ENCODE results near the gene RTN4IP1. TPM values are rescaled to one million over a fixed set of nuclear protein-coding genes. Genes with fewer than 3 reads are reported as not detected.

RTN4IP1 gene
- total RNA-seq = 1 to 10 TPM; 8.4 to 9.6 TPM

DNA sequence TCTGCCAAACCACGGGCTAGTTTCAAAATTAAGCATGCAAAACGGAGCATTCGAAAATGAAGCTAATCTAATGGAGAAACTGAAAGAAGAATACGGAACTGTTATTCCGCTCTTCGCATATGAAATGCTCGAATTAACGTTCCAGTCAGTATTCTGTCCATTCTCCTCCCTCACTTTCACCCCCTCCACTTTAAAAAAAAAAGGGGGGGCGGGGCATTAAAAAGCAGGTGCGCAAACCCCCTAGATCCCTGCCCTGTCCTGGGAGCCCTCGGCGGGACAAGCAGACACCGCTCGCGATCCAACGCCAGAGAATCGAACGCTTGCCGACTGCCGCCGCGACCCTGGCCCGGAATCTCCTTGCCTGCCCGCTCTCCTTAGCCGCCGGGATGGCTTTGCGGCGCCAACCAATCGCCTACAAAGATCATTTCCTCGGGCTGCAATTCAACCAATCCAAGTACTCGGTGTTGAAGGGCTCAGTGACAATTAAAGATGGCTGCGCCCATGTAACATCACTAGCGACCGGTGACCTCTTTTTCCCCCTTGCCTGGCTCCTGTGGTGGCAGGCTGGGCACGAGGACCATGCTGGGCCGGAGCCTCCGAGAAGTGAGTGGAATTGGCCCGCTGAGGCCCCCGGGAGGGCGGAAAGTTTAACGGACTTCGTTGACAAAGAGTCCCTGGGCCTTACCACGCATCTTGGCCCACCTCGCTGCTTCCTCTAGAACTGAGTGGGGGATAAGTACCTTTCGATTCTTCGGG lies at the start of gene RTN4IP1, which contains the start of gene QRSL1:
TSS of gene RTN4IP1 (minus strand) at position 396 of the 756 bp plus-strand sequence. CDS start 477 bp downstream, outside the sequence.
TSS of gene QRSL1 (plus strand) at position 476 of the 756 bp plus-strand sequence. CDS start at position 580, 104 bp downstream.
- Mint-ChIP-seq H3K4me1 (ENCODE audit: low read depth) (peaks cover 36% of the 10 kb centered on the region), H3K27me3 (no peaks in the 10 kb centered on the region), H3K36me3 (ENCODE audit: low read depth) (peaks cover 7% of the 10 kb centered on the region), H3K4me3 (peak within 1 kb of the TSS; percentile 89), H3K27ac (peak within 1 kb of the TSS; percentile 95), H3K9me3 (no peaks in the 10 kb centered on the region)
- POLR2A ChIA-PET = interaction anchor here (0.6 kb wide), 1 partner anchor 110 kb away, joined by 3 read pairs; no protein-coding TSS in a partner anchor
- DNase-seq (peak; percentile 90), ATAC-seq (peak; percentile 93)
- intact Hi-C loops (cut with micrococcal nuclease) = no loop called here
- TF ChIP-seq, protein P1, sequence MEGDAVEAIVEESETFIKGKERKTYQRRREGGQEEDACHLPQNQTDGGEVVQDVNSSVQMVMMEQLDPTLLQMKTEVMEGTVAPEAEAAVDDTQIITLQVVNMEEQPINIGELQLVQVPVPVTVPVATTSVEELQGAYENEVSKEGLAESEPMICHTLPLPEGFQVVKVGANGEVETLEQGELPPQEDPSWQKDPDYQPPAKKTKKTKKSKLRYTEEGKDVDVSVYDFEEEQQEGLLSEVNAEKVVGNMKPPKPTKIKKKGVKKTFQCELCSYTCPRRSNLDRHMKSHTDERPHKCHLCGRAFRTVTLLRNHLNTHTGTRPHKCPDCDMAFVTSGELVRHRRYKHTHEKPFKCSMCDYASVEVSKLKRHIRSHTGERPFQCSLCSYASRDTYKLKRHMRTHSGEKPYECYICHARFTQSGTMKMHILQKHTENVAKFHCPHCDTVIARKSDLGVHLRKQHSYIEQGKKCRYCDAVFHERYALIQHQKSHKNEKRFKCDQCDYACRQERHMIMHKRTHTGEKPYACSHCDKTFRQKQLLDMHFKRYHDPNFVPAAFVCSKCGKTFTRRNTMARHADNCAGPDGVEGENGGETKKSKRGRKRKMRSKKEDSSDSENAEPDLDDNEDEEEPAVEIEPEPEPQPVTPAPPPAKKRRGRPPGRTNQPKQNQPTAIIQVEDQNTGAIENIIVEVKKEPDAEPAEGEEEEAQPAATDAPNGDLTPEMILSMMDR (IDR thresholded peaks at IDR 0.05) = no peak
- CTCF ChIA-PET = interaction anchor here (1.1 to 1.4 kb wide), 2 partner anchors 63 to 350 kb away, joined by 4 read pairs; no protein-coding TSS in a partner anchor

- TF ChIP-seq, protein P1 (IDR thresholded peaks at IDR 0.05) = no peak
- Mint-ChIP-seq H3K4me1 (ENCODE audit: low read depth) (no peaks in the 10 kb centered on the region), H3K27me3 (no peaks in the 10 kb centered on the region), H3K27ac (no peak overlapping the region), H3K9me3 (no peaks in the 10 kb centered on the region), H3K36me3 (ENCODE audit: low read depth) (no peaks in the 10 kb centered on the region), H3K4me3 (no peak overlapping the region)
- intact Hi-C loops (cut with micrococcal nuclease) = no loop called here
- POLR2A ChIA-PET = no interaction called here
- CTCF ChIA-PET = no interaction called here
- ATAC-seq (no peak), DNase-seq (no peak)
Measured at GRCh38 chr6:106677282-106677681, 48.0 kb upstream of the RTN4IP1 start.

- CTCF ChIA-PET = no interaction called here
- POLR2A ChIA-PET = no interaction called here
- TF ChIP-seq, protein P1 (IDR thresholded peaks at IDR 0.05) = no peak
- no peaks in the 10 kb centered on the region for H3K4me1 Mint-ChIP-seq (ENCODE audit: low read depth)
- no peaks in the 10 kb centered on the region for H3K27me3 Mint-ChIP-seq
- intact Hi-C loops (cut with micrococcal nuclease) = no loop called here
- no peak overlapping the region for H3K4me3 Mint-ChIP-seq
- DNase-seq = no peak
- no peaks in the 10 kb centered on the region for H3K36me3 Mint-ChIP-seq (ENCODE audit: low read depth)
- H3K27ac Mint-ChIP-seq = no peak overlapping the region
- H3K9me3 Mint-ChIP-seq = no peaks in the 10 kb centered on the region
- no peak for ATAC-seq
Measured at GRCh38 chr6:106674541-106675229, 45.4 kb upstream of the RTN4IP1 start.

DNA sequence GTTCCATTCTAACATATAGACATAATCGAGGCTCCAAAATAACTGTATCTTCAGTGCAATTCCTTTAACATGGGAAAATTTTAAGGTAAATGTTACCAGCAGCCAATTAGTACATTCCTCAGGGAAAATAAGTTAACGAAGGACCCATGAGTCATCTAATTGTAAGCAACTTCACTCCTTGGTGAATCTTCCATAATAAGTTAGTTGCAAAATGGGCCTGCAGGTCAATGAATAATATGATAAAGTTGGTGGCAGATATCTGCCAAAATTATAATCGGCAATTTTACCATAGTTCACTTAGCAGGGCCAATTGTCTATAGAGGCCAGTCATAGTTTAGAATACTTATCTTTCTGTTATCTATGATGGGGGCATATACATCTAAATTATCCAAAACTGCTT lies 42.4 kb upstream of the RTN4IP1 start:
- TF ChIP-seq, protein P1 (IDR thresholded peaks at IDR 0.05) = no peak
- DNase-seq = no peak
- ChIA-PET POLR2A (no interaction called here), CTCF (no interaction called here)
- Mint-ChIP-seq H3K4me3 (no peak overlapping the region), H3K27ac (no peak overlapping the region), H3K4me1 (ENCODE audit: low read depth) (no peaks in the 10 kb centered on the region), H3K27me3 (no peaks in the 10 kb centered on the region), H3K36me3 (ENCODE audit: low read depth) (no peaks in the 10 kb centered on the region), H3K9me3 (no peaks in the 10 kb centered on the region)
- no peak for ATAC-seq
- intact Hi-C loops (cut with micrococcal nuclease) = no loop called here

DNA sequence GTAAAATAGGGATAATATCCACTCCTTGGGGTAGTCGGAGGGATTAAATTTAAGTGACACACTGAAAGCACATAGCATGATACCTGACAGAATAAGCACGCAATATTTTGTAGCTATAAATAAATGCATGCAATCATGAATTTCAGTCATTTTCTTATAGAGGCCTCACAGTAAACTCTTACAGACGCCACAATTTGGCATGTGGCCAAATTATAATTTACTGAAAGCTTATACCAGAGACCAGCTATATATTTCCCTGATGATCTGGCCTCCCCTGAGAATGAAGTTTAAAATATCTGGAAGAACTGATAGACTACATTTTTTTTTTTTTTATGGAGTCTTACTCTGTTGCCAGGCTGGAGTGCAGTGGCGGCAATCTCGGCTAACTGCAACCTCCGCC lies 40.9 kb upstream of the RTN4IP1 start:
- DNase-seq = no peak
- POLR2A ChIA-PET = interaction anchor here (0.6 kb wide), 1 partner anchor 1029 kb away, joined by 3 read pairs; no protein-coding TSS in a partner anchor
- CTCF ChIA-PET = interaction anchor here (1.5 kb wide), 1 partner anchor 309 kb away, joined by 3 read pairs; no protein-coding TSS in a partner anchor
- H3K27ac Mint-ChIP-seq = no peak overlapping the region
- H3K27me3 Mint-ChIP-seq = no peaks in the 10 kb centered on the region
- intact Hi-C loops (cut with micrococcal nuclease) = no loop called here
- ATAC-seq = no peak
- H3K9me3 Mint-ChIP-seq = no peaks in the 10 kb centered on the region
- H3K4me3 Mint-ChIP-seq = no peak overlapping the region
- peaks cover 6% of the 10 kb centered on the region for H3K36me3 Mint-ChIP-seq (ENCODE audit: low read depth)
- no peaks in the 10 kb centered on the region for H3K4me1 Mint-ChIP-seq (ENCODE audit: low read depth)
- TF ChIP-seq, protein P1 (IDR thresholded peaks at IDR 0.05) = no peak
